ENCODE data around the gene FAM107B. TPM values are rescaled to one million over a fixed set of nuclear protein-coding genes. Genes with fewer than 3 reads are reported as not detected.

The FAM107B gene
- total RNA-seq, 1 experiment from 2014 or later = 24.5 TPM

GRCh38 chr10:14787938-14788337 lies 13.2 kb upstream of the FAM107B start:
- Histone ChIP-seq H4K8ac (replicated peaks; ENCODE audit: insufficient read length, low read depth, low read length) (no peak overlapping the region), H3K4me2 (ENCODE audit: insufficient read depth, insufficient read length, low read length) (no peak overlapping the region), H3K4me1 (ENCODE audit: insufficient read depth, low read length) (no peaks in the 10 kb centered on the region), H4K91ac (ENCODE audit: insufficient read length, low read depth, low read length) (no peak overlapping the region), H3K79me1 (ENCODE audit: insufficient read depth, low read depth, low read length, poor library complexity, severe bottlenecking) (no peaks in the 10 kb centered on the region), H3K9me3 (ENCODE audit: control insufficient read depth, low read depth, low read length) (no peaks in the 10 kb centered on the region), H3K27ac (ENCODE audit: insufficient read length, low read depth, low read length) (no peak overlapping the region), H2BK5ac (ENCODE audit: insufficient read length, low read length) (no peak overlapping the region), H4K5ac (ENCODE audit: insufficient read length, low read depth, low read length) (no peak overlapping the region), H3T11ph (ENCODE audit: low read length) (no peak overlapping the region), H3K56ac (ENCODE audit: insufficient read length, low read depth, low read length) (no peak overlapping the region), H3K4ac (ENCODE audit: low read depth, low read length) (no peak overlapping the region), H3K27me3 (ENCODE audit: insufficient read depth, low read length) (no peaks in the 10 kb centered on the region), H2BK15ac (ENCODE audit: low read depth, low read length) (no peak overlapping the region), H4K20me1 (ENCODE audit: control insufficient read depth, insufficient read depth, insufficient read length) (no peaks in the 10 kb centered on the region), H3K14ac (ENCODE audit: insufficient read depth, low read length) (no peak overlapping the region), H3K23ac (ENCODE audit: insufficient read length, low read depth, low read length) (no peak overlapping the region), H3K23me2 (ENCODE audit: insufficient read length, low read depth, low read length, poor library complexity, severe bottlenecking) (no peaks in the 10 kb centered on the region), H2BK12ac (ENCODE audit: insufficient read length, low read depth, low read length) (no peak overlapping the region), H2AK5ac (ENCODE audit: insufficient read length, low read length) (no peak overlapping the region), H2BK20ac (ENCODE audit: low read depth, low read length, poor library complexity, severe bottlenecking) (no peak overlapping the region), H3K9ac (ENCODE audit: extremely low read depth, insufficient read length, low read length) (no peak overlapping the region), H2BK120ac (ENCODE audit: low read depth, low read length, poor library complexity, severe bottlenecking) (no peak overlapping the region), H3K18ac (ENCODE audit: insufficient read length, low read depth, low read length) (no peak overlapping the region), H2AFZ (ENCODE audit: low read length) (no peak overlapping the region), H3K79me2 (ENCODE audit: insufficient read depth, low read length) (no peaks in the 10 kb centered on the region)
- TF ChIP-seq, protein P1, sequence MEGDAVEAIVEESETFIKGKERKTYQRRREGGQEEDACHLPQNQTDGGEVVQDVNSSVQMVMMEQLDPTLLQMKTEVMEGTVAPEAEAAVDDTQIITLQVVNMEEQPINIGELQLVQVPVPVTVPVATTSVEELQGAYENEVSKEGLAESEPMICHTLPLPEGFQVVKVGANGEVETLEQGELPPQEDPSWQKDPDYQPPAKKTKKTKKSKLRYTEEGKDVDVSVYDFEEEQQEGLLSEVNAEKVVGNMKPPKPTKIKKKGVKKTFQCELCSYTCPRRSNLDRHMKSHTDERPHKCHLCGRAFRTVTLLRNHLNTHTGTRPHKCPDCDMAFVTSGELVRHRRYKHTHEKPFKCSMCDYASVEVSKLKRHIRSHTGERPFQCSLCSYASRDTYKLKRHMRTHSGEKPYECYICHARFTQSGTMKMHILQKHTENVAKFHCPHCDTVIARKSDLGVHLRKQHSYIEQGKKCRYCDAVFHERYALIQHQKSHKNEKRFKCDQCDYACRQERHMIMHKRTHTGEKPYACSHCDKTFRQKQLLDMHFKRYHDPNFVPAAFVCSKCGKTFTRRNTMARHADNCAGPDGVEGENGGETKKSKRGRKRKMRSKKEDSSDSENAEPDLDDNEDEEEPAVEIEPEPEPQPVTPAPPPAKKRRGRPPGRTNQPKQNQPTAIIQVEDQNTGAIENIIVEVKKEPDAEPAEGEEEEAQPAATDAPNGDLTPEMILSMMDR (conservative IDR thresholded peaks at IDR 0.05) = no peak
- Mint-ChIP-seq H3K27me3 (ENCODE audit: low read depth) (no peaks in the 10 kb centered on the region), H3K9me3 (peaks cover 0 to 5% of the 10 kb centered on the region in 2 experiments; a peak in 3 of 5 replicates), H3K36me3 (ENCODE audit: insufficient read depth in 1 of 3, low read depth in 3 of 3) (no peaks in the 10 kb centered on the region; a peak in 1 of 7 replicates), H3K27ac (no peak overlapping the region), H3K4me1 (peaks cover 4 to 5% of the 10 kb centered on the region in 2 experiments), H3K4me3 (no peak overlapping the region)
- no peak for DNase-seq
- WGBS (ENCODE audit: extremely low coverage, insufficient read length, low lambda C conversion rate) = no CpG with 5 or more reads among the region's 5 CpGs

Data from H9 (cell line).